ENCODE measurements around the gene ANXA6.
"Not testable (repeated sequence)": the region's sequence is repeated elsewhere in the genome, so short reads cannot be mapped to it uniquely, and the experiment has no call there.

Gene ANXA6

DNA sequence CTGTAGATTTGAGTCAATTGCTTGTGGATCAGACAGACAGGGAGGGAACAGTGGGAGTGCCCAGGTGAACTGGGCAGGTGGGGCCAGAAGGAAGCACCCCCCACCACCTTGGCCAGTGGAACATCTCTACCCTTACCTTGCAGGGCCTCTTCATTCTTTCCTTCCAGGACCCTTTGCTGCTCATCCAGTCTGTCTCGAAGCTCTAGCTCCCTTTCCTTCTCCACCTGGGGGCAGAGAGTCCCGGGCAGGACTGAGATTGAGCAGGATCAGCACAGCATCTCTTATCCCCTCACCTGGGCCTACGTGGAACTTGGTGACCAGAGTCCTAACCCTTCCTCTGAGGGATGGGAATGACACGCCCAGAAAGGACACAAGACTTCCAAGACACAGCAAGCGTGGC is 41.3 kb upstream of the ANXA6 start:
- TF ChIP-seq OSR1 (CRISPR knock-in tag; IDR thresholded peaks at IDR 0.05): no peak
- TF ChIP-seq ZNF565 (CRISPR knock-in tag; conservative IDR thresholded peaks at IDR 0.05; ENCODE audit: low read depth): no peak
- TF ChIP-seq BACH2 (CRISPR knock-in tag; IDR thresholded peaks at IDR 0.05; ENCODE audit: borderline replicate concordance): no peak
- TF ChIP-seq SNAI2 (CRISPR knock-in tag; IDR thresholded peaks at IDR 0.05): no peak
- TF ChIP-seq, protein P1, sequence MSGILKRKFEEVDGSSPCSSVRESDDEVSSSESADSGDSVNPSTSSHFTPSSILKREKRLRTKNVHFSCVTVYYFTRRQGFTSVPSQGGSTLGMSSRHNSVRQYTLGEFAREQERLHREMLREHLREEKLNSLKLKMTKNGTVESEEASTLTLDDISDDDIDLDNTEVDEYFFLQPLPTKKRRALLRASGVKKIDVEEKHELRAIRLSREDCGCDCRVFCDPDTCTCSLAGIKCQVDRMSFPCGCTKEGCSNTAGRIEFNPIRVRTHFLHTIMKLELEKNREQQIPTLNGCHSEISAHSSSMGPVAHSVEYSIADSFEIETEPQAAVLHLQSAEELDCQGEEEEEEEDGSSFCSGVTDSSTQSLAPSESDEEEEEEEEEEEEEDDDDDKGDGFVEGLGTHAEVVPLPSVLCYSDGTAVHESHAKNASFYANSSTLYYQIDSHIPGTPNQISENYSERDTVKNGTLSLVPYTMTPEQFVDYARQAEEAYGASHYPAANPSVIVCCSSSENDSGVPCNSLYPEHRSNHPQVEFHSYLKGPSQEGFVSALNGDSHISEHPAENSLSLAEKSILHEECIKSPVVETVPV (CRISPR knock-in tag; IDR thresholded peaks at IDR 0.05): no peak
- ATAC-seq: no peak

DNA sequence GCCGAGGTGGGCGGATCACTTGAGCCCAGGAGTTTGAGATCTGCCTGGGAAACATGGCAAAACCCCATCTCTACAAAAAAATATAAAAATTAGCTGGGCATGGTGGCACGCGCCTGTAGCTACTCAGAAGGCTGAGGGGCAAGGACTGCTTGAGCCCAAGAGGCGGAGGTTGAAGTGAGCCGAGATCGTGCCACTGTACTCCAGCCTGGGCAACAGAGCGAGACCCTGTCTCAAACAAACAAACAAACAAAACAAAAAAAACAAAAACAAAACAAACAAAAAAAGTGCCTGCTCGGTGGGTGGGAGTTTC is 39.7 kb upstream of the ANXA6 start:
- not testable (repeated sequence) for ATAC-seq

DNA sequence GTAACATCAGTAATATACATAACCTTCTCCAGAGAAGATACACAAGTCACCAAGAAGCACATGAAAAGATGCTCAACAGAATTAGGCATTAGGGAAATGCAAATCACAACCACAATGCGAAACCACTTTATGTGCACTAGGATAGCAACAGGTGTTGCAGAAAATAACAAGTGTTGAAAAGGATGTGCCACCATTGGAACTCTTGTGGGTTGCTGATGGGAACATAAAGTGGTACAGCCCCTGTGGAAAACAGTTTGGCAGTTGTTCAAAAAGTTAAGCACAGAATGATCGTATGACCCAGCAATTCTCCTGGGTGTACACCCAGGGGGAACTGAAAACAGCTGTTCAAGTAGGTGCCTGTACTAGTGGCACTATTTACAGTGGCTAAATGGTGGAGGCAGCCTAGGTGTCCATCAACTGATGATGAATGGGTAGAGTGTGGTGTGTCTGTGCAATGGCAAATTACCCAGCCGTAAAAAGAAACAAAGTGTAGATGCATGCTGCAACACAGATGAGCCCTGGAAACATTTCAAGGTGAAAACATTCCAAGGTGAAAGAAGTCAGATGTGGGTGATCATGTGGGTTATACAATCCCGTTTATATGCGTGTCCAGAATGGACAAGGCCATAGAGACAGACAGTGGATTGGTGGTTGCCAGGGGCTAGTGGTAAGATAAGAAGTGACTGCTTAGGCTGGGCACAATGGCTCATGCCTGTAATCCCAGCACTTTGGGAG is 39.1 kb upstream of the ANXA6 start:
- ATAC-seq: no peak
- TF ChIP-seq ZNF565 (CRISPR knock-in tag; conservative IDR thresholded peaks at IDR 0.05; ENCODE audit: low read depth) (no peak), SNAI2 (CRISPR knock-in tag; IDR thresholded peaks at IDR 0.05) (no peak), TCF4 (CRISPR knock-in tag; IDR thresholded peaks at IDR 0.05; ENCODE audit: borderline replicate concordance) (no peak), RARB (CRISPR knock-in tag; IDR thresholded peaks at IDR 0.05) (no peak), PPARA (CRISPR knock-in tag; IDR thresholded peaks at IDR 0.05; ENCODE audit: borderline replicate concordance) (no peak), ZC3H10 (CRISPR knock-in tag; IDR thresholded peaks at IDR 0.05) (no peak), GLIS3 (CRISPR knock-in tag; IDR thresholded peaks at IDR 0.05) (no peak), BACH2 (CRISPR knock-in tag; IDR thresholded peaks at IDR 0.05; ENCODE audit: borderline replicate concordance) (no peak), ISL1 (CRISPR knock-in tag; IDR thresholded peaks at IDR 0.05) (no peak), ESRRG (CRISPR knock-in tag; IDR thresholded peaks at IDR 0.05) (no peak), OSR1 (CRISPR knock-in tag; IDR thresholded peaks at IDR 0.05) (no peak)
- TF ChIP-seq, protein P2, sequence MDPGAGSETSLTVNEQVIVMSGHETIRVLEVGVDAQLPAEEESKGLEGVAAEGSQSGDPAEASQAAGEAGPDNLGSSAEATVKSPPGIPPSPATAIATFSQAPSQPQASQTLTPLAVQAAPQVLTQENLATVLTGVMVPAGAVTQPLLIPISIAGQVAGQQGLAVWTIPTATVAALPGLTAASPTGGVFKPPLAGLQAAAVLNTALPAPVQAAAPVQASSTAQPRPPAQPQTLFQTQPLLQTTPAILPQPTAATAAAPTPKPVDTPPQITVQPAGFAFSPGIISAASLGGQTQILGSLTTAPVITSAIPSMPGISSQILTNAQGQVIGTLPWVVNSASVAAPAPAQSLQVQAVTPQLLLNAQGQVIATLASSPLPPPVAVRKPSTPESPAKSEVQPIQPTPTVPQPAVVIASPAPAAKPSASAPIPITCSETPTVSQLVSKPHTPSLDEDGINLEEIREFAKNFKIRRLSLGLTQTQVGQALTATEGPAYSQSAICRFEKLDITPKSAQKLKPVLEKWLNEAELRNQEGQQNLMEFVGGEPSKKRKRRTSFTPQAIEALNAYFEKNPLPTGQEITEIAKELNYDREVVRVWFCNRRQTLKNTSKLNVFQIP (CRISPR knock-in tag; IDR thresholded peaks at IDR 0.05; ENCODE audit: borderline replicate concordance, low read depth): no peak

DNA sequence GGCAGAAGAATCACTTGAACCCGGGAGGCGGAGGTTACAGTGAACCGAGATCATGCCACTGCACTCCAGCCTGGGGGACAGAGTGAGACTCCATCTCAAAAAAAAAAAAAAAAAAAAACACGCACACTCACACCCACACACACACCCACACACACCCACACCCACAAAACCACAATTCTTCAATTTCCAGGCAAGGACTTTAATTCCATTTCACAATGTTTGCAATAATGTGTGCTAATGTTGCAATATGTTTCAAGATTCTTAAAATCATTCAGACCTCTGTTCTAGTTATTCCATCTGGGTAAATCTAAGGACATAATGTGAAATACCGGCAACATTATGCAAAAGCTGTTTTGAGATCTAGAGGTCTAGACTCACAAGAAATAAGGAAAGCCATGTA is 38.0 kb upstream of the ANXA6 start:
- ATAC-seq: no peak
- TF ChIP-seq TCF4 (CRISPR knock-in tag; IDR thresholded peaks at IDR 0.05; ENCODE audit: borderline replicate concordance) (no peak), ZNF8 (CRISPR knock-in tag; IDR thresholded peaks at IDR 0.05) (no peak), ARNTL (CRISPR knock-in tag; IDR thresholded peaks at IDR 0.05; ENCODE audit: borderline replicate concordance, low read depth) (no peak)

DNA sequence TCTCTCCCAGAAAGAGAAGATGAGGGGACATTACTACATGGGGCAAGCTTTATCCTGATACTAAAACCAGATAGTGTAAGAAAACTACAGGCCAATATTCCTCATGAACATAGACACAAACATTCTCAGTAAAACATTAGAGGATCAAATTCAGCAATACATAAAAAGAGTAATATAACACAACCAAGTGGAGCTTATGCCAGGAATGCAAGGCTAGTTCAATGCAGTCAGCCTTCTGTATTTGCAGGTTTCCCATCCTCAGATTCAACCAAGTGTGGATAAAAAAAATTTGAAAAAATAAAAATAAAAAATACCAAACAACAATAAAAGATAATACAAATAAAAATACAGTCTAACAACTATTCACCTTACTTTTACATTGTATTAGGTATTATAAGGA is 35.0 kb upstream of the ANXA6 start:
- ATAC-seq: no peak
- no peak for TF ChIP-seq ZFP30 (CRISPR knock-in tag; IDR thresholded peaks at IDR 0.05)
- no peak for TF ChIP-seq BACH2 (CRISPR knock-in tag; IDR thresholded peaks at IDR 0.05; ENCODE audit: borderline replicate concordance)

DNA sequence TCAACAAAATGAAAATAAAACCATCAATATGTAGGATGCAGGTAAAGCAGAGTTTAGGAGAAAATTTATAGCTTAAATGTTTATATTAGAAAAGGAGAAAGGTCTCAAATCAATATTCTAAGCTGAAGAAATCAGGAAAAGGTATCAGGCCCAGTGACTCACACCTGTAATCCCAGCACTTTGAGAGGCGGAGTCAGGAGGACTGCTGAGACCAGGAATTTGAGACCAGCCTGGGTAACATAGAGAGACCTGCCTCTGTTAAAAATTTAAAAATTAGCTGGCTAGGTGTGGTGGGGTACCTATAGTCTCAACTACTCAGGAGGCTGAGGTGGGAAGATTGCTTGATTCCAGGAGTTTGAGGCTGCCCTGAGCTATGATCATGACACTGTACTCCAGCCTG is 34.1 kb upstream of the ANXA6 start:
- ATAC-seq: no peak
- TF ChIP-seq ZFP3 (CRISPR knock-in tag; IDR thresholded peaks at IDR 0.05): no peak

DNA sequence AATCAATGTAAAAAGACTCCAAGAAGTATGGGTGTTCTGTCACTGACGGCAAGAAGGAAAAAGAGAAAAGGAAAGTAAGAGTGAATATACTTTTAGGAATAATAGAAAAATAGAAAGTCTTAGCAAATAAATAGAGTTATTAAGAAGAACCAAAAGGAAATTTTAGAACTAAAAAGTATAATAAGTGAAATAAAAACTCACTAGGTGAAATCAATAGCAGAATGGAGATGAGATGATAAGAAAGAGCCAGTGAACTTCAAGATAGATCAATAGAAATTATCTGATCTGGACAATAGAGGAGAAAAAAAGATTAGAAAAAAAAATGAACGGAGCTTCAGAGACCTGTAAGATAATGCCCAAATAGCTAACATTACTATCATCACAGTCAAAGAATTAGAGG is 31.6 kb upstream of the ANXA6 start:
- ATAC-seq: no peak

More for the DNA sequence above, 31.6 kb upstream of the ANXA6 start:
- TF ChIP-seq ZFP3 (CRISPR knock-in tag; IDR thresholded peaks at IDR 0.05): no peak
- no peak for TF ChIP-seq ZNF565 (CRISPR knock-in tag; conservative IDR thresholded peaks at IDR 0.05; ENCODE audit: low read depth)
- TF ChIP-seq ISL1 (CRISPR knock-in tag; IDR thresholded peaks at IDR 0.05): no peak
- TF ChIP-seq ZNF8 (CRISPR knock-in tag; IDR thresholded peaks at IDR 0.05): no peak
- TF ChIP-seq, protein P3, sequence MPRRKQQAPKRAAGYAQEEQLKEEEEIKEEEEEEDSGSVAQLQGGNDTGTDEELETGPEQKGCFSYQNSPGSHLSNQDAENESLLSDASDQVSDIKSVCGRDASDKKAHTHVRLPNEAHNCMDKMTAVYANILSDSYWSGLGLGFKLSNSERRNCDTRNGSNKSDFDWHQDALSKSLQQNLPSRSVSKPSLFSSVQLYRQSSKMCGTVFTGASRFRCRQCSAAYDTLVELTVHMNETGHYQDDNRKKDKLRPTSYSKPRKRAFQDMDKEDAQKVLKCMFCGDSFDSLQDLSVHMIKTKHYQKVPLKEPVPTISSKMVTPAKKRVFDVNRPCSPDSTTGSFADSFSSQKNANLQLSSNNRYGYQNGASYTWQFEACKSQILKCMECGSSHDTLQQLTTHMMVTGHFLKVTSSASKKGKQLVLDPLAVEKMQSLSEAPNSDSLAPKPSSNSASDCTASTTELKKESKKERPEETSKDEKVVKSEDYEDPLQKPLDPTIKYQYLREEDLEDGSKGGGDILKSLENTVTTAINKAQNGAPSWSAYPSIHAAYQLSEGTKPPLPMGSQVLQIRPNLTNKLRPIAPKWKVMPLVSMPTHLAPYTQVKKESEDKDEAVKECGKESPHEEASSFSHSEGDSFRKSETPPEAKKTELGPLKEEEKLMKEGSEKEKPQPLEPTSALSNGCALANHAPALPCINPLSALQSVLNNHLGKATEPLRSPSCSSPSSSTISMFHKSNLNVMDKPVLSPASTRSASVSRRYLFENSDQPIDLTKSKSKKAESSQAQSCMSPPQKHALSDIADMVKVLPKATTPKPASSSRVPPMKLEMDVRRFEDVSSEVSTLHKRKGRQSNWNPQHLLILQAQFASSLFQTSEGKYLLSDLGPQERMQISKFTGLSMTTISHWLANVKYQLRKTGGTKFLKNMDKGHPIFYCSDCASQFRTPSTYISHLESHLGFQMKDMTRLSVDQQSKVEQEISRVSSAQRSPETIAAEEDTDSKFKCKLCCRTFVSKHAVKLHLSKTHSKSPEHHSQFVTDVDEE (CRISPR knock-in tag; IDR thresholded peaks at IDR 0.05): no peak
- TF ChIP-seq, protein P1 (CRISPR knock-in tag; IDR thresholded peaks at IDR 0.05): no peak
- TF ChIP-seq, protein P2 (CRISPR knock-in tag; IDR thresholded peaks at IDR 0.05; ENCODE audit: borderline replicate concordance, low read depth): no peak
- no peak for TF ChIP-seq TOX (CRISPR knock-in tag; IDR thresholded peaks at IDR 0.05; ENCODE audit: borderline replicate concordance)
- TF ChIP-seq, protein P4, sequence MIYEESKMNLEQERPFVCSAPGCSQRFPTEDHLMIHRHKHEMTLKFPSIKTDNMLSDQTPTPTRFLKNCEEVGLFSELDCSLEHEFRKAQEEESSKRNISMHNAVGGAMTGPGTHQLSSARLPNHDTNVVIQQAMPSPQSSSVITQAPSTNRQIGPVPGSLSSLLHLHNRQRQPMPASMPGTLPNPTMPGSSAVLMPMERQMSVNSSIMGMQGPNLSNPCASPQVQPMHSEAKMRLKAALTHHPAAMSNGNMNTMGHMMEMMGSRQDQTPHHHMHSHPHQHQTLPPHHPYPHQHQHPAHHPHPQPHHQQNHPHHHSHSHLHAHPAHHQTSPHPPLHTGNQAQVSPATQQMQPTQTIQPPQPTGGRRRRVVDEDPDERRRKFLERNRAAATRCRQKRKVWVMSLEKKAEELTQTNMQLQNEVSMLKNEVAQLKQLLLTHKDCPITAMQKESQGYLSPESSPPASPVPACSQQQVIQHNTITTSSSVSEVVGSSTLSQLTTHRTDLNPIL (CRISPR knock-in tag; IDR thresholded peaks at IDR 0.05; ENCODE audit: low read depth): no peak
- TF ChIP-seq BACH2 (CRISPR knock-in tag; IDR thresholded peaks at IDR 0.05; ENCODE audit: borderline replicate concordance): no peak
- no peak for TF ChIP-seq ZFP30 (CRISPR knock-in tag; IDR thresholded peaks at IDR 0.05)

Data from SK-N-SH treated with all-trans-retinoic acid at 6 μM for 48 hours (cell line).